HG03103 (cell line): Measurements from ENCODE around the gene SPACA6.

Source experiments
- ATAC-seq: cut with Tn5 transposase; IDR thresholded peaks from one replicate; pipeline ENCODE4 v1.9.1; 2021; ENCODE audit warnings: low read depth; ENCODE audit not compliant: unreplicated experiment

SPACA6 gene

GRCh38 chr19:51688671-51689571, 4.2 kb upstream of the SPACA6 start:
- ATAC-seq: no peak

- ATAC-seq: no peak
These were observed 3.2 kb upstream of the SPACA6 start for GRCh38 chr19:51689751-51690453.

- ATAC-seq: no peak
These were observed 2.6 kb upstream of the SPACA6 start for GRCh38 chr19:51690454-51691073.

- no peak for ATAC-seq
These were observed 2.0 kb upstream of the SPACA6 start for GRCh38 chr19:51691074-51691583.

GRCh38 chr19:51691584-51692428, 1.3 kb upstream of the SPACA6 start:
- ATAC-seq: no peak

- no peak for ATAC-seq
These were observed 662 bp upstream of the SPACA6 start for GRCh38 chr19:51692468-51692867.

- ATAC-seq: no peak
These were observed 689 bp downstream of the SPACA6 start for GRCh38 chr19:51693819-51694218.

- no peak for ATAC-seq
These were observed 1.4 kb downstream of the SPACA6 start for GRCh38 chr19:51694318-51695085.

GRCh38 chr19:51695088-51695487, 2.0 kb downstream of the SPACA6 start:
- no peak for ATAC-seq

- no peak for ATAC-seq
These were observed 2.7 kb downstream of the SPACA6 start for GRCh38 chr19:51695702-51696315.

GRCh38 chr19:51696606-51697005, 3.5 kb downstream of the SPACA6 start:
- no peak for ATAC-seq

GRCh38 chr19:51697169-51697776, 4.1 kb downstream of the SPACA6 start:
- no peak for ATAC-seq

GRCh38 chr19:51698296-51698695, 5.2 kb downstream of the SPACA6 start:
- no peak for ATAC-seq

GRCh38 chr19:51699170-51699569, 6.0 kb downstream of the SPACA6 start:
- no peak for ATAC-seq

GRCh38 chr19:51701468-51702100, 8.5 kb downstream of the SPACA6 start:
- no peak for ATAC-seq

- no peak for ATAC-seq
These were observed 9.1 kb downstream of the SPACA6 start for GRCh38 chr19:51702103-51702824.

- ATAC-seq: no peak
These were observed 9.9 kb downstream of the SPACA6 start for GRCh38 chr19:51702825-51703574.
